Measurements from ENCODE around the gene BUD23. TPM values are rescaled to one million over a fixed set of nuclear protein-coding genes. Genes with fewer than 3 reads are reported as not detected.
"Not testable (repeated sequence)": the region's sequence is repeated elsewhere in the genome, so short reads cannot be mapped to it uniquely, and the experiment has no call there.

BUD23 gene
- total RNA-seq, 1 donor from 2014 or later = 5.6 TPM

DNA sequence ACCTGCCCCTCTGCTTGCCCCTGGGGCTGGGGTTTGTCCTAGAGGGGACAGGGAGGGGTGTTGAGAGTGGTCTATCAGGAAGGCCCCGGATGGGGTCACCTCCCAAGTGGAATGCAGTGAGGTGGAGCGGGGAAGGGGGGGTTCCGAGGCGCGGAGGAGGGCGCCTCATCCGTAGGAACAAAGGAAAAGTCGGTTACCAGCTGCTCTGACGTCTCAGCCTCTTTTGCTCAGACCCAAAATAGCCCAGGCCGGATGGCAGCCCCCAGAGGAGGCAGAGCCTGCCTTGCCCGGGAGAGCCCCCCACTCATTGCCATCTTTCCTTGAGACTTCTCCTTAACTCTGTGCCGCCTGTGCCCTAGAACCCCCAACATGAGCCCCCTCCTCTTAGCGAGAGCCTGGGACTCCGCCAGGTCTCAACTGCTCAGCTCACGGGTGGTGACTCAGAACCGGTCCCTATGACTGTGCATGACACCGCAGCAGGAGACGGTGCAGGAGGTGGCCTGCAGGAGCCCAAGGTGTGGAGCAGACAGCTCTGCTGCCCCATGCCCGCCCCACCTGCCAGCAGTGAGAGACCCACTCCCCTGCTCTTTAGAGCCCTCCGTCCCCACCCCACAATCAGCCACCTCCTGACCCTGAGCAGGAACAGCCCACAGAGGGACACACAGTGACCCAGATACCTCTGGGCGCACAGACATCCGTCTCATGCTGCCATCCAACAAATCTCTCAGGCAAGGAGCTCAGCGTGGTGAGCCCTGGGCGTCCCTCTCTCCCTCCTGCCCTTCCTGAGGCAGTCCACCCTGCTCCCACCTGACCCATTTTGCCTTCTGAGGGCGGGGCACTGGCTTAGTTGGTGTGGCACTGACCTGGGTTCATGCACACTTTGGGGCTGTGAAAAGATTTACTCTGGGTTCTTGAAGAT, 23.0 kb downstream of the BUD23 start:
- TF ChIP-seq, protein P1, sequence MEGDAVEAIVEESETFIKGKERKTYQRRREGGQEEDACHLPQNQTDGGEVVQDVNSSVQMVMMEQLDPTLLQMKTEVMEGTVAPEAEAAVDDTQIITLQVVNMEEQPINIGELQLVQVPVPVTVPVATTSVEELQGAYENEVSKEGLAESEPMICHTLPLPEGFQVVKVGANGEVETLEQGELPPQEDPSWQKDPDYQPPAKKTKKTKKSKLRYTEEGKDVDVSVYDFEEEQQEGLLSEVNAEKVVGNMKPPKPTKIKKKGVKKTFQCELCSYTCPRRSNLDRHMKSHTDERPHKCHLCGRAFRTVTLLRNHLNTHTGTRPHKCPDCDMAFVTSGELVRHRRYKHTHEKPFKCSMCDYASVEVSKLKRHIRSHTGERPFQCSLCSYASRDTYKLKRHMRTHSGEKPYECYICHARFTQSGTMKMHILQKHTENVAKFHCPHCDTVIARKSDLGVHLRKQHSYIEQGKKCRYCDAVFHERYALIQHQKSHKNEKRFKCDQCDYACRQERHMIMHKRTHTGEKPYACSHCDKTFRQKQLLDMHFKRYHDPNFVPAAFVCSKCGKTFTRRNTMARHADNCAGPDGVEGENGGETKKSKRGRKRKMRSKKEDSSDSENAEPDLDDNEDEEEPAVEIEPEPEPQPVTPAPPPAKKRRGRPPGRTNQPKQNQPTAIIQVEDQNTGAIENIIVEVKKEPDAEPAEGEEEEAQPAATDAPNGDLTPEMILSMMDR (IDR thresholded peaks at IDR 0.05) = no peak
- intact Hi-C loops (cut with DNase I) = no loop called here
- H3K4me1 ChIP-seq = peaks cover 0 to 16% of the 10 kb centered on the region in 2 donors
- peak overlapping the region; percentile 3 to 27 for H3K27ac ChIP-seq
- no peak for DNase-seq (ENCODE audit: low spot score in 2 of 2)
- no peaks in the 10 kb centered on the region for H3K27me3 ChIP-seq
- no peaks in the 10 kb centered on the region for H3K9me3 ChIP-seq
- peaks cover 4 to 14% of the 10 kb centered on the region in 2 donors for H3K36me3 ChIP-seq
- H3K4me3 ChIP-seq = no peak overlapping the region

DNA sequence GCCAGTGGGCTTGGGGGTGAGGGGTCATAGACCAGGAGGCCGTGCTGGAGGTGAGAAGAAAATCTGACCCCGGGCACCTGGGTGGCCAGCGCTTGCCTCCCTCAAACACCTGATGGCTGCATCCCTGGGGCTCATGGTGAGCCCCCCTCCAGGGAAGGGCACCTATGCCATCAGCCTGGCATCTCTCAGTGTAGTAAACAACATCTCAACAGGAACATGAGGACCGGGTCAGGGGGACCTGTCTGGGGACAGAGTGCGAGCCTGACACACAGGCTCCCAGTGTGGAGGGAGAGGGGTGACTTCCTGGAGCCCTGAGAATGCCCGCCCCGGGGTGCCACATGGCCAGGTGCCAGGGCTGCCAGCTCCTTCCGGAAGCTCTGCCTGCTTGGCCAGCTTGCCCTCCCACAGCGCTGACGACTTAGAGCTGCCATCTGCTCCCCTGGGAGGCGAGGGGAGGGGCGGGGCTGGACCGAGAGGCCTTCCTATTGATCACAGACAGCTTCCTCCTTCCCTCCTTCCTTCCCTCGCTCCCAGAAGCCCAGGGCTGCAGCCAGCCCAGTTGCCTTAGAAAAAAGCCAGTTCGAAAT, 23.7 kb downstream of the BUD23 start:
- Histone ChIP-seq H3K27ac (peak overlapping the region in 1 of 2 donors; percentile 27), H3K4me3 (no peak overlapping the region), H3K36me3 (peaks cover 4 to 10% of the 10 kb centered on the region in 2 donors), H3K4me1 (peaks cover 0 to 16% of the 10 kb centered on the region in 2 donors), H3K27me3 (no peaks in the 10 kb centered on the region), H3K9me3 (no peaks in the 10 kb centered on the region)
- intact Hi-C loops (cut with DNase I) = no loop called here
- TF ChIP-seq, protein P1 (IDR thresholded peaks at IDR 0.05) = no peak
- DNase-seq (ENCODE audit: low spot score in 2 of 2) = no peak

DNA sequence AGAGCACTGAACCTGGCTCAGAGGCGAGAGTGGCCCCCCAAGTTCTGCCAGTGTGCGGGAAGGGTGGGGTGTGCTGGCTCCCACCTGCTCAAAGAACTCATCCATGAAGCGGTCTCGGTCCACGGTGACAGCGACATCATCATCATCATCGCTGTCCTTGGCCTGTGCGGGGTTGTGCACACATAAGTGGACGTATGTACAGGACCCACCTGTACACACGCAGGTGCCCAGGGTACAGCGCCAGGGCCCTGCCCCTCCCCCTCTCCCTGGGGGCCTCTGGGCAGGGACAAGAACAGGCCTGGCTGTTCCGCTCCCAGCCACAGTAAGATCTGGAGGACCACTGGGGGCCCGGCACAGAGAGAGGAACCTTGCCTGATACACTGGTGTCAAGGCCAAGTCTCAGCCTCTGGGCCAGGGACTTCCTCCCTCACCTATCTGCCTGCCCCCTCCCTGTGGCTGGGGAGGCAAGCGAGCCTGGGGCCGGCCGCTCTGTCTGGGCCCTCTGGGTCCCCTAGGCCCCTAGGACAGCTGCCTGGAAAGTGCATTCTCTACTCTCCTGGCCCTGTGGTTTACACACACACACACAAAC, 25.7 kb downstream of the BUD23 start:
- H3K4me1 ChIP-seq = peaks cover 0 to 16% of the 10 kb centered on the region in 2 donors
- TF ChIP-seq, protein P1 (IDR thresholded peaks at IDR 0.05) = no peak
- H3K4me3 ChIP-seq = no peak overlapping the region
- DNase-seq (ENCODE audit: low spot score in 2 of 2) = no peak
- H3K36me3 ChIP-seq = peaks cover 0 to 5% of the 10 kb centered on the region in 2 donors
- H3K27me3 ChIP-seq = no peaks in the 10 kb centered on the region
- no peaks in the 10 kb centered on the region for H3K9me3 ChIP-seq
- H3K27ac ChIP-seq = no peak overlapping the region
- intact Hi-C loops (cut with DNase I) = no loop called here

DNA sequence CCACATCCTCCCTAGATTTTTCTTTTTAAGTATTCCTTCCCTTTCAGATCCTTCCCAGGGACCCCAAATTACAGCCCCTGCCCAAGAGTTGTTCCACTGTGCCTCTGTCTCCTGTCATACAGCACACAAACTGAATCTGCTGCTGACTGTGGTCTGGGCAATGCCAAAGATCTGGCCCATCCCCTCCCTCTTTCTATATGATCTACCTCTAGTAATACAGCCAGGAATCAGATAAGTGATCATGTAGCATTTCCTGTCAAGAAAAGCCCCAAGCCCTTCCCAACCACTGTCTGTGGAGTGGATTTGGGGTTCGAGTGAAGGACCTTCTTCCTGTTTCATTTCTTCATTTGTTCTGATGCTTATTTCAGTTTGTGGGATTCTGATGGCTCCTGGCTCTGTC, 29.4 kb downstream of the BUD23 start:
- intact Hi-C loops (cut with DNase I) = no loop called here
- TF ChIP-seq, protein P1 (IDR thresholded peaks at IDR 0.05) = no peak
- DNase-seq (ENCODE audit: low spot score in 2 of 2) = no peak
- H3K9me3 ChIP-seq = no peaks in the 10 kb centered on the region
- H3K36me3 ChIP-seq = no peaks in the 10 kb centered on the region
- peaks cover 9 to 18% of the 10 kb centered on the region in 2 donors for H3K4me1 ChIP-seq
- no peak overlapping the region for H3K4me3 ChIP-seq
- H3K27ac ChIP-seq = no peak overlapping the region
- H3K27me3 ChIP-seq = no peaks in the 10 kb centered on the region

DNA sequence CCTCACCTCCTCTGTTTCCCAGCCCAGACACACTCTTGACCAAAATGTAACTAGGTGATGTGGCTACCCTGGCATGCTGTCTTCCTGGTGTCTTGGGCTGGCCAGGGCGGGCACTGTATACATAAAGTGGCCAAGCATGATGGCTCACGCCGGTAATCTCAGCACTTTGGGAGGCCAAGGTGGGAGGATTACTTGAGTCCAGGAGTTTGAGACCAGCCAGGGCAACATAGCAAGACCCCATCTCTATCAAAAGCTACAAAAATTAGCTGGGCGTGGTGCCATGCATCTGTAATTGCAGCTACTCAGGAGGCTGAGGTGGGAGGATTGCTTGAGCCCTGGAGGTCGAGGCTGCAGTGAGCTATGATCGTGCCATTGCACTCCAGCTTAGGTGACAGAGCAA, 29.9 kb downstream of the BUD23 start:
- intact Hi-C loops (cut with DNase I); H3K4me3 ChIP-seq; DNase-seq (ENCODE audit: low spot score in 2 of 2); H3K9me3 ChIP-seq; H3K27me3 ChIP-seq; H3K36me3 ChIP-seq; H3K27ac ChIP-seq: not testable (repeated sequence)
- H3K4me1 ChIP-seq = peaks cover 14 to 22% of the 10 kb centered on the region in 2 donors

Measured in ascending aorta (tissue), 2 donors.